SJCRH30 (cell line): ENCODE results near the gene F2RL1. TPM values are rescaled to one million over a fixed set of nuclear protein-coding genes. Genes with fewer than 3 reads are reported as not detected.

ENCODE experiments used
- total RNA-seq: library from RNA; depleted of rRNA; stranded (reverse); fragments of >200 nt; shearing (Covaris generic); gene quantifications from 2 replicates; pipeline ENCODE4 v1.2.3, GENCODE V29; 2014; rRNA removed

F2RL1 gene
- total RNA-seq, 1 experiment from 2014 or later, result 0.02 TPM

Other genes starting within 250 kb of the F2RL1 start
- gene F2RL2, start 195.6 kb upstream of the F2RL1 start, total RNA-seq, result 19.1 and 20.2 TPM in 2 replicates
- 99.3 and 103 TPM in 2 replicates for gene F2R, start 102.9 kb upstream of the F2RL1 start, total RNA-seq
- gene S100Z, start 31.0 kb downstream of the F2RL1 start, total RNA-seq, result not detected in 2 replicates
- not detected in 2 replicates for gene CRHBP, start 134.0 kb downstream of the F2RL1 start, total RNA-seq
- gene AGGF1, start 211.4 kb downstream of the F2RL1 start, total RNA-seq, result 22.9 and 25.4 TPM in 2 replicates